ENCODE results near the gene HSDL2.

DNA sequence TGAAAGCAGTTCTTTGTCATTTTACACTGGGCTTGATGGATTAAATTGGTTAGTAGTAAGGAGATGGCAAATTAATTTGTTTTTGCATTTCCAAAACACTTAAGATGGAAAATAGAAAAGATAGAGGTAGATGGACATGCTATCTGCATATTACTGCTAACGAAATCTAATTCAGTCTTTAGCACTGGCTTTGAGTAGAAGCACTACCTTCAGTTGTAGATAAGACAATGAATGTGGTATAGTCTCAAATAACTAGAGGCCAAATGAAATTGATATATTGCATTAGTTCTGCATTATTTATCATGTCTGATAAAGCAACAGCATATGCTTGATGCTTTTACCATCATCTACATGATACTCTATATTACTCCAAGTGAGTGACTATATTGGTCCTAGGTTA lies 140.2 kb downstream of the HSDL2 start:
- TF ChIP-seq, protein P1, sequence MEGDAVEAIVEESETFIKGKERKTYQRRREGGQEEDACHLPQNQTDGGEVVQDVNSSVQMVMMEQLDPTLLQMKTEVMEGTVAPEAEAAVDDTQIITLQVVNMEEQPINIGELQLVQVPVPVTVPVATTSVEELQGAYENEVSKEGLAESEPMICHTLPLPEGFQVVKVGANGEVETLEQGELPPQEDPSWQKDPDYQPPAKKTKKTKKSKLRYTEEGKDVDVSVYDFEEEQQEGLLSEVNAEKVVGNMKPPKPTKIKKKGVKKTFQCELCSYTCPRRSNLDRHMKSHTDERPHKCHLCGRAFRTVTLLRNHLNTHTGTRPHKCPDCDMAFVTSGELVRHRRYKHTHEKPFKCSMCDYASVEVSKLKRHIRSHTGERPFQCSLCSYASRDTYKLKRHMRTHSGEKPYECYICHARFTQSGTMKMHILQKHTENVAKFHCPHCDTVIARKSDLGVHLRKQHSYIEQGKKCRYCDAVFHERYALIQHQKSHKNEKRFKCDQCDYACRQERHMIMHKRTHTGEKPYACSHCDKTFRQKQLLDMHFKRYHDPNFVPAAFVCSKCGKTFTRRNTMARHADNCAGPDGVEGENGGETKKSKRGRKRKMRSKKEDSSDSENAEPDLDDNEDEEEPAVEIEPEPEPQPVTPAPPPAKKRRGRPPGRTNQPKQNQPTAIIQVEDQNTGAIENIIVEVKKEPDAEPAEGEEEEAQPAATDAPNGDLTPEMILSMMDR (conservative IDR thresholded peaks at IDR 0.05 in 1 of 2, IDR thresholded peaks at IDR 0.05 in 1 of 2; ENCODE audit: extremely low read depth in 1 of 2, insufficient read depth in 1 of 2, low read depth in 1 of 2, low read length in 2 of 2), result no peak
- no peak for TF ChIP-seq EZH2 (IDR thresholded peaks at IDR 0.05; ENCODE audit: borderline replicate concordance, low read length)

Measured in mammary epithelial cell (primary cell).